Measurements from ENCODE around the gene PDZRN4.

DNA sequence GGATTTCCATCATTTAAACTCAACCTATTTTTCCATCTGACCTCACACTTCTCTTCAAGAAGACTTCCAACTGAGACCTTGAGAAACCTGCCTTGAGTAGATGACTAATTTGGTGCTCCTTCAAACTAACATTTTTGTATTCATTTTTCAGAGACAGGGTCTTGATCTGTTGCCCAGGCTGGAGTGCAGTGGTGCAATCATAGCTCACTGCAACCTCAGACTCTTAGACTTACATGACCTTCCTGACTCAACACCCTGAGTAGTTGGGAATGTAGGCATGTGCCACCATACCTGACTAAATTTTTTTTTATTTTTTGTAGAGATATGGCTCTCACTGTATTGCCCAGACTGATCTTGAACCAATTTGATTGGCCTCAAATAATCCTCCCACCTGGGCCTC lies 389.9 kb downstream of the PDZRN4 start:
- TF ChIP-seq BHLHE40 (IDR thresholded peaks at IDR 0.05; ENCODE audit: low read depth, low read length) (no peak), POLR2A (IDR thresholded peaks at IDR 0.05; ENCODE audit: low read depth, low read length) (no peak)
- TF ChIP-seq, protein P1, sequence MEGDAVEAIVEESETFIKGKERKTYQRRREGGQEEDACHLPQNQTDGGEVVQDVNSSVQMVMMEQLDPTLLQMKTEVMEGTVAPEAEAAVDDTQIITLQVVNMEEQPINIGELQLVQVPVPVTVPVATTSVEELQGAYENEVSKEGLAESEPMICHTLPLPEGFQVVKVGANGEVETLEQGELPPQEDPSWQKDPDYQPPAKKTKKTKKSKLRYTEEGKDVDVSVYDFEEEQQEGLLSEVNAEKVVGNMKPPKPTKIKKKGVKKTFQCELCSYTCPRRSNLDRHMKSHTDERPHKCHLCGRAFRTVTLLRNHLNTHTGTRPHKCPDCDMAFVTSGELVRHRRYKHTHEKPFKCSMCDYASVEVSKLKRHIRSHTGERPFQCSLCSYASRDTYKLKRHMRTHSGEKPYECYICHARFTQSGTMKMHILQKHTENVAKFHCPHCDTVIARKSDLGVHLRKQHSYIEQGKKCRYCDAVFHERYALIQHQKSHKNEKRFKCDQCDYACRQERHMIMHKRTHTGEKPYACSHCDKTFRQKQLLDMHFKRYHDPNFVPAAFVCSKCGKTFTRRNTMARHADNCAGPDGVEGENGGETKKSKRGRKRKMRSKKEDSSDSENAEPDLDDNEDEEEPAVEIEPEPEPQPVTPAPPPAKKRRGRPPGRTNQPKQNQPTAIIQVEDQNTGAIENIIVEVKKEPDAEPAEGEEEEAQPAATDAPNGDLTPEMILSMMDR (conservative IDR thresholded peaks at IDR 0.05; ENCODE audit: low read depth, low read length) = no peak

Measured in IMR-90 (cell line).